GM21786 (cell line): ENCODE measurements around the gene SPAG7.

Experiments used
- ATAC-seq: cut with Tn5 transposase; IDR thresholded peaks from one replicate; pipeline ENCODE4 v1.9.1; 2021; ENCODE audit not compliant: unreplicated experiment

The SPAG7 gene

GRCh38 chr17:4967539-4968485 lies at the start of gene SPAG7:
Gene SPAG7, minus strand, starts transcription at chr17:4967817. Its CDS starts 13 bp downstream, at chr17:4967804.
- peak; percentile 56 for ATAC-seq

- ATAC-seq, result no peak
Observed at GRCh38 chr17:5014357-5014756, 46.7 kb upstream of the SPAG7 start.

GRCh38 chr17:5011928-5012327 lies 44.3 kb upstream of the SPAG7 start:
- ATAC-seq, result no peak

GRCh38 chr17:5003214-5003867 lies 35.7 kb upstream of the SPAG7 start:
- no peak for ATAC-seq

- no peak for ATAC-seq
Observed at GRCh38 chr17:5002121-5002788, 34.6 kb upstream of the SPAG7 start.

- no peak for ATAC-seq
Observed at GRCh38 chr17:5000237-5000639, 32.6 kb upstream of the SPAG7 start.

- no peak for ATAC-seq
Observed at GRCh38 chr17:4999430-5000093, 31.9 kb upstream of the SPAG7 start.

- no peak for ATAC-seq
Observed at GRCh38 chr17:4998732-4999429, 31.3 kb upstream of the SPAG7 start.

- no peak for ATAC-seq
Observed at GRCh38 chr17:4998027-4998731, 30.6 kb upstream of the SPAG7 start.

- ATAC-seq, result peak; percentile 82
Observed at GRCh38 chr17:4997302-4998026, 29.8 kb upstream of the SPAG7 start, which contains the start of the genes INCA1 and KIF1C. Gene INCA1, minus strand, starts transcription at chr17:4997522. Its CDS starts 3,085 bp downstream, at chr17:4994437. Gene KIF1C, plus strand, starts transcription at chr17:4997950. Its CDS starts 2,297 bp downstream, at chr17:5000247.

- ATAC-seq, result no peak
Observed at GRCh38 chr17:4994081-4994595, 26.5 kb upstream of the SPAG7 start.

- ATAC-seq, result no peak
Observed at GRCh38 chr17:4987767-4988567, 20.4 kb upstream of the SPAG7 start.

GRCh38 chr17:4986951-4987766 lies 19.5 kb upstream of the SPAG7 start, which contains the start of gene CAMTA2:
Gene CAMTA2, minus strand, starts transcription at chr17:4987675. Its CDS starts 1,453 bp downstream, at chr17:4986222.
- peak; percentile 78 for ATAC-seq

GRCh38 chr17:4986403-4986802 lies 18.8 kb upstream of the SPAG7 start:
- ATAC-seq, result no peak

- ATAC-seq, result no peak
Observed at GRCh38 chr17:4982305-4982704, 14.7 kb upstream of the SPAG7 start.

- ATAC-seq, result no peak
Observed at GRCh38 chr17:4980644-4981216, 13.1 kb upstream of the SPAG7 start.

- no peak for ATAC-seq
Observed at GRCh38 chr17:4978726-4979125, 11.1 kb upstream of the SPAG7 start.
